OCI-LY7 (cell line): Measurements from ENCODE around the gene MPRIP.

Source experiments
- EZH2phosphoT487 ChIP-seq: fragments of 200-600 bp; sonication (generic); IDR thresholded peaks from 2 replicates; pipeline ENCODE4 v1.6.1; 2018; ENCODE audit warnings: low read depth, borderline replicate concordance, mild to moderate bottlenecking, mixed run types, antibody characterized with exemption, low read length, moderate library complexity, mixed read lengths
- TF ChIP-seq, protein P1 (sequence below): fragments of 200-600 bp; sonication (generic); conservative IDR thresholded peaks from 2 replicates; pipeline ENCODE4 v1.5.1; 2014; ENCODE audit warnings: mild to moderate bottlenecking, antibody characterized with exemption, low read length, moderate library complexity, mixed read lengths

GRCh38 chr17:17156107-17156506 is 113.8 kb downstream of the MPRIP start:
- TF ChIP-seq, protein P1, sequence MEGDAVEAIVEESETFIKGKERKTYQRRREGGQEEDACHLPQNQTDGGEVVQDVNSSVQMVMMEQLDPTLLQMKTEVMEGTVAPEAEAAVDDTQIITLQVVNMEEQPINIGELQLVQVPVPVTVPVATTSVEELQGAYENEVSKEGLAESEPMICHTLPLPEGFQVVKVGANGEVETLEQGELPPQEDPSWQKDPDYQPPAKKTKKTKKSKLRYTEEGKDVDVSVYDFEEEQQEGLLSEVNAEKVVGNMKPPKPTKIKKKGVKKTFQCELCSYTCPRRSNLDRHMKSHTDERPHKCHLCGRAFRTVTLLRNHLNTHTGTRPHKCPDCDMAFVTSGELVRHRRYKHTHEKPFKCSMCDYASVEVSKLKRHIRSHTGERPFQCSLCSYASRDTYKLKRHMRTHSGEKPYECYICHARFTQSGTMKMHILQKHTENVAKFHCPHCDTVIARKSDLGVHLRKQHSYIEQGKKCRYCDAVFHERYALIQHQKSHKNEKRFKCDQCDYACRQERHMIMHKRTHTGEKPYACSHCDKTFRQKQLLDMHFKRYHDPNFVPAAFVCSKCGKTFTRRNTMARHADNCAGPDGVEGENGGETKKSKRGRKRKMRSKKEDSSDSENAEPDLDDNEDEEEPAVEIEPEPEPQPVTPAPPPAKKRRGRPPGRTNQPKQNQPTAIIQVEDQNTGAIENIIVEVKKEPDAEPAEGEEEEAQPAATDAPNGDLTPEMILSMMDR, result no peak
- TF ChIP-seq EZH2phosphoT487, result no peak
